Spinal cord (tissue), 10 donors: Measurements from ENCODE around the gene LSM10. TPM values are rescaled to one million over a fixed set of nuclear protein-coding genes. Genes with fewer than 3 reads are reported as not detected.

Experiments used
- DNase-seq, 6 donors: peaks; one replicate each; pipeline versions ENCODE4 v3.0.0 to v3.0.0-alpha.2; 2013 to 2015; ENCODE audit warnings: low spot score in 6 of 6, low read depth in 4 of 6
- H3K27ac ChIP-seq: one replicate; pipeline ENCODE4 v1.5.1; 2013; ENCODE audit warnings: low read depth, low read length, control low read depth
- H3K27me3 ChIP-seq: one replicate; pipeline ENCODE4 v1.6.1; 2013; ENCODE audit warnings: low read length; ENCODE audit not compliant: control insufficient read depth, insufficient read depth
- H3K36me3 ChIP-seq: one replicate; pipeline ENCODE4 v1.6.1; 2013; ENCODE audit warnings: low read length; ENCODE audit not compliant: control insufficient read depth, insufficient read depth
- H3K4me1 ChIP-seq: one replicate; pipeline ENCODE4 v1.6.1; 2013; ENCODE audit warnings: low read length; ENCODE audit not compliant: control insufficient read depth, insufficient read depth
- H3K4me3 ChIP-seq: one replicate; pipeline ENCODE4 v1.5.1; 2013; ENCODE audit warnings: low read depth, low read length, control low read depth
- H3K9me3 ChIP-seq: one replicate; pipeline ENCODE4 v1.6.1; 2013; ENCODE audit warnings: low read length; ENCODE audit not compliant: control insufficient read depth, insufficient read depth
- WGBS: methylation state at CpG from one replicate; pipeline ENCODE4 v1.1.5; 2013; ENCODE audit warnings: missing lambda C conversion rate; ENCODE audit not compliant: insufficient coverage; 5-methylcytosine and 5-hydroxymethylcytosine counted together
- polyA plus RNA-seq, 2 donors: library from polyadenylated mRNA; unstranded; fragments of 120-200 nt; gene quantifications; one replicate each; pipeline ENCODE4 v1.2.1, GENCODE V29; 2013; ENCODE audit not compliant: insufficient read length in 2 of 2
- total RNA-seq, 2 donors: library from RNA; depleted of rRNA in 1 of 2; stranded (reverse); fragments of 120-200 nt in 1 of 2; fragments of >200 nt in 1 of 2; gene quantifications; one replicate each; pipeline versions ENCODE4 v1.2.3 to v1.2.4, GENCODE V29; 2013 to 2014
- donor health status: healthy.

LSM10 gene
- total and polyA plus RNA-seq, 4 donors: 7.6 to 56.5 (median 27.8) TPM

DNA sequence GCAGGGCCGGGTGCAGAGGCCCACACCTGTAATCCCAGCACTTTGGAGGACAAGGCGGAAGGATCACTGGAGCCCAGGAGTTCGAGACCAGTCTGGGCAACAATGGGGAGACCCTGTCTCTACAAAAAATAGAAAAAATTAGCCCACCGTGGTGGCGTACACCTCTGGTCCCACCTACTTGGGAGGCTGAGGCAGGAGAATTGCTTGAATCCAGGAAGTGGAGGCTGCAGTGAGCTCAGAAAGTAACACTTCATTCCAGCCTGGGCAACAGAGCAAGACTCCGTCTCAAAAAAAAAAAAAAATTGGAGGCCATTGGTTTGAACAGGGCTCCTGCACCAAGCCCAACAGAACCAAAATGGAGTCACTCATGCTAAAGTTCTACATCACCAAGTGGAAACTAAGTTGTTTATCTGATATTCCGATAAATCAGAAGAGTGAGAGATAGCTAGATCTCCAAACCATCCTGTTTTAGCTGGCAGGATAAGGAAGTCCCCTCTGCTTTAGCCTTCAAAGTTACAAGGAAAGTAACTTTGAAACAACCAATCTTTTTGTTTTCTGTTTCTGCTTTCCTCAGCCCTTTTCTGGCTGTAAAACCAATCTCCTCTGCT is 766 bp upstream of the LSM10 start:
- no peaks in the 10 kb centered on the region for H3K9me3 ChIP-seq
- no peak for DNase-seq
- H3K4me1 ChIP-seq: peaks cover 23% of the 10 kb centered on the region
- H3K27ac ChIP-seq: peak overlapping the region; percentile 90
- H3K27me3 ChIP-seq: no peaks in the 10 kb centered on the region
- peaks cover 8% of the 10 kb centered on the region for H3K36me3 ChIP-seq
- H3K4me3 ChIP-seq: peak overlapping the region; percentile 91
- 97% methylated on average over 4 of the region's 7 CpGs for WGBS

DNA sequence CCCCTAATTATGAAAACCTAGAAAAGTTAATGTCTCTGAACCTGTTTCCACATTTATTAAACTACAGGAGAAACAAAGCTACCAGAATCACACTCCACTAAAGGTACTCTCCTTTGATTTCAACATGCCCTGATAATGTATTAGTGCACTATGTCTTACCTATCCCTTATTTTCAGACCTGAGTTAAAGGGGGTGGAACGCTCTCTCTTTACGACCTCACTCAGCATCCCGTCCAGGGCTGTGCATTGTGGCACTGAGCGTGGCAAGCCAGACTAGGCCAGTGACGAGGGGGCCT is 678 bp downstream of the LSM10 start:
- H3K27ac ChIP-seq: peak overlapping the region; percentile 90
- WGBS: 3% methylated on average over 5 of the region's 5 CpGs
- H3K36me3 ChIP-seq: peaks cover 21% of the 10 kb centered on the region
- H3K4me3 ChIP-seq: peak overlapping the region; percentile 91
- no peaks in the 10 kb centered on the region for H3K9me3 ChIP-seq
- no peak for DNase-seq
- no peaks in the 10 kb centered on the region for H3K27me3 ChIP-seq
- peaks cover 21% of the 10 kb centered on the region for H3K4me1 ChIP-seq

DNA sequence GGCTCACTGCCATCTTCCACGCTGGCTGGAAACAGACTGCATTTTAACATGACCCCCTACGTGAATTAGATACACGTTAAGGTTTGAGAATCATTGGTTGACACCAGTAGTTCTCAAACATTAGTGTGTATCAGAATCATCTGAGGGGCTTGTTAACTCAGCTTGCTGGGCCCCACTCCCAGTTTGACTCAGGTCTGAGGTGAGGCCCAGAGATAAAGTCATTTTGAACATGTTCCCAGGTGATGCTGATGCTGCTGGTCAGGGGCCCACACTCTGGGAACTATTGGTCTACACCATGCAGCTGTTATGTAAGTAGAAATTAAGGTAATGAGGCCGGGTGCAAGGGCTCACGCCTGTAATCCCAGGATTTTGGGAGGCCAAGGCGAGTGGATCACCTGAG is 1.3 kb downstream of the LSM10 start:
- Histone ChIP-seq H3K36me3 (peaks cover 28% of the 10 kb centered on the region), H3K4me3 (no peak overlapping the region), H3K9me3 (no peaks in the 10 kb centered on the region), H3K27me3 (no peaks in the 10 kb centered on the region), H3K4me1 (peaks cover 19% of the 10 kb centered on the region), H3K27ac (no peak overlapping the region)
- no peak for DNase-seq
- WGBS: 93% methylated on average over 5 of the region's 6 CpGs

DNA sequence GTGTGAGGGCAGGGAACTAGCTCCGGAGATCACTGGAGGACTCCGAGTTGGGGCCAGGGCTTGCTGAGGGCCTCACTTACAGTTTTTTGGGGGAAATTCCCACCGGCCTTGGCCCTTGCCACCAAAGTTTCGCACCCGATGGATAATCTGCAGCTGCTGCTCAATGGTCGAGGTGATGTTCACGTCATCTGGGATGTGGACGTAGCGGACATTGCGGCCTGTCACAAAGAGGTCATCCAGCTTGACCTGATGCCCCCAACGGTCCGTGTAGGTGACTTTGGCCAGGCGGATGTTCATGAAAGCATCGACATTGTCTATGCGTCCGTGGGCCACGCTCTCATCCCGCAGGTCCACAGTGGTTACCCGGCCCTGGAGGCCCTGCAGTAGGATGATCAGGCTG is 4.0 kb downstream of the LSM10 start:
- no peaks in the 10 kb centered on the region for H3K27me3 ChIP-seq
- no peak overlapping the region for H3K4me3 ChIP-seq
- H3K4me1 ChIP-seq: peaks cover 19% of the 10 kb centered on the region
- H3K27ac ChIP-seq: no peak overlapping the region
- no peak for DNase-seq
- peaks cover 43% of the 10 kb centered on the region for H3K36me3 ChIP-seq
- 95% methylated on average over 19 of the region's 19 CpGs for WGBS
- no peaks in the 10 kb centered on the region for H3K9me3 ChIP-seq

DNA sequence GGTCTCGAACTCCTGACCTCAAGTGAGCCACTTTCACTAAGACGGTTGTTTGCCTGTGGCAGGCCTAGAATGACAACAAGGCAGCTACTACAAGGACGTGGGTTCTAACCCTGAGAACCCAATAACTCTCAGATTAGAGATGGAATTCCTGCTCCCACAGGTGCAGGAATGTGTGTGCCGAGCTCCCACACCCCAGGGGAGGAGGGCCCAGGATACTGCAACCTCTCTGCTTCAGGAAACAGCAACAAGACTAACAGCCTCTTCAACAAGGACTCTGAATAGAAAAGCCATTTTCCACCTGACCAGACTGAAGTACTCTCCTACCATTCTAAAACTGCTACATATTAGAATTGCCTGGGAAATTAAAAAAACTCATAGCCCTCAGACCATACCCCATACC is 4.9 kb downstream of the LSM10 start:
- no peak for DNase-seq
- WGBS: 89% methylated on average over 4 of the region's 4 CpGs
- H3K36me3 ChIP-seq: peaks cover 43% of the 10 kb centered on the region
- peaks cover 12% of the 10 kb centered on the region for H3K4me1 ChIP-seq
- H3K9me3 ChIP-seq: no peaks in the 10 kb centered on the region
- no peak overlapping the region for H3K27ac ChIP-seq
- no peaks in the 10 kb centered on the region for H3K27me3 ChIP-seq
- H3K4me3 ChIP-seq: no peak overlapping the region

DNA sequence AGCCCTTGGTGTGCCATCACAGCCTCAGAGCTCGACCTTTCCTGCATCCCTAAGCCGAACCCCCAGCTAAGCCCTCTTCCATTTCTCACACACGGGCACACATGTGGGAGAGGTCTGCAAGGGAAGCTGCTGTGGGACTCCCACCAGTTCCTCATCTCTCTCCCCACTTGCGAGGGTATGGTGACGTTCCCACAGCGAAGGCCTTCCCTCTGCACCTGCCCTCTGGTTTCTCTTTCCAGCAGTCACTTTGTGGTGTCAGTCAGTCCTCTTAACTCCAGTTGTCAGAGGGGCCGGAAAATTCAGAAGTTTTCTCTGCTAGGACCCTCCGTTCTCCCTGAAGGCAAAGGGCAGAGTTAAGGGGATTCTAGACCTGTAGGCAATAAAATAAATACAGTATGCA is 6.4 kb downstream of the LSM10 start:
- Histone ChIP-seq H3K4me3 (no peak overlapping the region), H3K4me1 (peaks cover 10% of the 10 kb centered on the region), H3K27ac (no peak overlapping the region), H3K9me3 (no peaks in the 10 kb centered on the region), H3K36me3 (peaks cover 43% of the 10 kb centered on the region), H3K27me3 (no peaks in the 10 kb centered on the region)
- WGBS: 86% methylated on average over 6 of the region's 8 CpGs
- no peak for DNase-seq

DNA sequence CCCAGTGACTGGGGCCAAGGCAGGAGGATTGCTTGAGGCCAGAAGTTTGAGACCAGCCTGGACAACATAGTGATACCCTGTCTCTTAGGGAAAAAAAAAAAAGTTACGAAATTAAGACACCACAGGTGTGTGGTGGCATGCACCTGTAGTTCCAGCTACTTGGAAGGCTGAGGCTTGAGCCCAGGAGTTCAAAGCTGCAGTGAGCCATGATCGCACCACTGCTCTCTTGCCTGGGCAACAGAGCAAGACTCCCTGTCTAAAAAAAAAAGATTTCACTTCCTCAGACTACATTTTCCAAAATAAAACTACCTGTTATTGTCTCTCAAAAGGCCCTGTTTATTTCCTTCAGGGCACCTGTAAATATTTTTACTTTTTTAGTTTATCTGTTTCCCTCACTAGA is 7.3 kb downstream of the LSM10 start:
- peaks cover 43% of the 10 kb centered on the region for H3K36me3 ChIP-seq
- no peaks in the 10 kb centered on the region for H3K9me3 ChIP-seq
- 86% methylated on average over 2 of the region's 2 CpGs for WGBS
- H3K27ac ChIP-seq: no peak overlapping the region
- DNase-seq: no peak
- H3K4me3 ChIP-seq: no peak overlapping the region
- H3K4me1 ChIP-seq: peaks cover 9% of the 10 kb centered on the region
- no peaks in the 10 kb centered on the region for H3K27me3 ChIP-seq

DNA sequence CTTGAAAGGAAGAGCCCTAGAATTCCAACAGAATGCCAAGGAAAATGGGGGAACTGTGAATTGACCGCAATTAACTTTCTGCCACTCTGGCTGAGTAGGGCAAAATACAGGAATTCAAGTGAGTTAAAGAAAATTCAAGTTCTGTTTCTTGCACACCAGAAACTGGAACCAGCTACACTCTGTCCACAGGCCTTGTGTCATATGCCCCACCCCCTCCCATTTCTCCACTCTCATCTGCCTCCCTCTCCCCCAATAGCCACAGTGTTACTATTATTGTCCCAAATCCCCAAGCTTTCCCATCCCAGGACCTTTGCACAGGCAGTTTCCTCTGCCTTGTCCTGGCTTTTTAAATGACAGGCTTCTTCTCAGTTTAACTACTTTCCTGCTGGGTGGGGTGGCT is 7.7 kb downstream of the LSM10 start:
- H3K9me3 ChIP-seq: no peaks in the 10 kb centered on the region
- no peak overlapping the region for H3K27ac ChIP-seq
- H3K4me3 ChIP-seq: no peak overlapping the region
- no peaks in the 10 kb centered on the region for H3K27me3 ChIP-seq
- 100% methylated on average over 1 of the region's 1 CpG for WGBS
- peaks cover 12% of the 10 kb centered on the region for H3K4me1 ChIP-seq
- H3K36me3 ChIP-seq: peaks cover 43% of the 10 kb centered on the region
- no peak for DNase-seq

DNA sequence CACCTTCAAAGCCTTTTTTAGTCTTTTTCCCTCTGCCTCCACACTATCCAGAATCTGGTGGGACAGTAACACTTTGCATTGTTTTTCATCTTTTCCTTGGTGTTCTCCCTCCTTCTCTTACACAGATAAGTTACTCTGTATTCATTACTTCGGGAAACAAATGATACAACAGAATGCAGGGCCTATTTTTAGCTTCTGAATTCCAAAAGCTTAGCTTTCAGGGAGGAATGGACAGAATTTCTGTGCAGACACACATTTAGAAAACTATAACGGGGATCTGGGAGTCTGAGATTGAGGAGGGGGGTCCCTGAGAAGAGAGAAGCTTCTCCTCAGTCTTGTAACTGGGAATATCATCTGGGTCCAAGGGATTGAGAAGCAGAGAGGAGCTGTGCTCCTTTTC is 8.4 kb downstream of the LSM10 start:
- Histone ChIP-seq H3K27me3 (no peaks in the 10 kb centered on the region), H3K4me3 (no peak overlapping the region), H3K9me3 (no peaks in the 10 kb centered on the region), H3K27ac (no peak overlapping the region), H3K4me1 (peaks cover 18% of the 10 kb centered on the region), H3K36me3 (peaks cover 43% of the 10 kb centered on the region)
- 81% methylated on average over 2 of the region's 2 CpGs for WGBS
- peak in 1 of 6 donors; percentile 35 for DNase-seq

DNA sequence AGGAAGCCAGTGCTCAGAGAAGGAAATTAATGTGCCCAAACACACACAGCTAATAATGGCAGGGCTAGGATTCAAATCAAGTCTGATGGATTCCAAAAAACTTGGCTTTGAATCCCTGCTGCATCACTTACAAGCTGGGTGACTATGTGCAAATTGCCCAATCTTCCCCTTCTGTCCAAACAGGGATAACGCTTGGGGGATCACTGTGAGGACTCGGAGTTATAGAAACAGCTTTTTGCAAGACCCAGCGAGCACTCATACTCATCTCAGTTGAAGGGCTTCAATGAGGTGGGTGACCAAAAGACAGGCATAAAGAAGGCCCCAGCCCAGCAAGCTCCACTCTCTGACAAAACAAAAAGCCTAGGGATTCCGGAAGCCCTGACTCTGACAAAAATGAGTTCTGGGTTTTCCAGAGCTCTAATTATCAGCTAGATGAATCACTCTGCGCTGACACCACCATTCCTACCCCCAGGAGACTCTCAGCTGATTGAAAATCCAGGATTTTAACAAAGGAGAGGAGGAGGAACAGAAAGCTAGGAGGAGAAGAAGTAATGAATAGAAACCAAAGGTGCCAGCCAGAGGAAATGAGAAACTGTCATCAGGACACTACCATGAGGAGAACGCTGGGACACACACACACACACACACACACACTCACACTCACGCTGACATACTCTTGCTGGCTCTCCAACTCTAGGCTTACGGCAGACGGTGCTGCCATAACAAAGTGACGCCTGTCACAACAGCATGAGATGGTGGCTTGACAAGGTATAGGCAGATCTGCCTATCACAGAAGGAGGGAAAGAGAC is 10.4 kb downstream of the LSM10 start:
- WGBS: 59% methylated on average over 6 of the region's 10 CpGs
- no peak overlapping the region for H3K4me3 ChIP-seq
- peak overlapping the region; percentile 93 for H3K27ac ChIP-seq
- H3K36me3 ChIP-seq: peaks cover 25% of the 10 kb centered on the region
- H3K9me3 ChIP-seq: no peaks in the 10 kb centered on the region
- H3K4me1 ChIP-seq: peaks cover 29% of the 10 kb centered on the region
- H3K27me3 ChIP-seq: no peaks in the 10 kb centered on the region
- peak in 2 of 6 donors; percentile 54 to 85 for DNase-seq
